SK-N-SH treated with all-trans-retinoic acid at 6 μM for 48 hours (cell line): ENCODE results near the gene WTAP.

Experiments used
- ARNTL ChIP-seq: fragments of 450-650 bp; formaldehyde crosslinking; IDR thresholded peaks from 2 replicates; pipeline ENCODE4 v1.5.0; 2020; ENCODE audit warnings: low read depth, mild to moderate bottlenecking, moderate library complexity, borderline replicate concordance
- CSDC2 ChIP-seq: fragments of 250-450 bp; sonication (Bioruptor Pico); IDR thresholded peaks from 2 replicates; pipeline ENCODE4 v1.5.0; 2020; ENCODE audit warnings: mild to moderate bottlenecking, moderate library complexity
- ESRRG ChIP-seq: fragments of 250-450 bp; sonication (Bioruptor Pico); IDR thresholded peaks from 2 replicates; pipeline ENCODE4 v1.6.1; 2021; ENCODE audit warnings: mild to moderate bottlenecking
- GLIS3 ChIP-seq: fragments of 250-450 bp; sonication (Bioruptor Pico); IDR thresholded peaks from 2 replicates; pipeline ENCODE4 v1.5.0; 2020; ENCODE audit warnings: mild to moderate bottlenecking, moderate library complexity
- PPARA ChIP-seq: fragments of 250-450 bp; sonication (Bioruptor Pico); IDR thresholded peaks from 2 replicates; pipeline ENCODE4 v1.5.0; 2020; ENCODE audit warnings: mild to moderate bottlenecking, borderline replicate concordance
- RARB ChIP-seq: fragments of 250-450 bp; sonication (Bioruptor Pico); IDR thresholded peaks from 2 replicates; pipeline ENCODE4 v1.8.0; 2021; ENCODE audit warnings: mild to moderate bottlenecking, moderate library complexity
- TCF4 ChIP-seq: fragments of 250-450 bp; sonication (Bioruptor Pico); IDR thresholded peaks from 2 replicates; pipeline ENCODE4 v1.8.0; 2021; ENCODE audit warnings: mild to moderate bottlenecking, moderate library complexity, borderline replicate concordance
- ZFP30 ChIP-seq: fragments of 450-650 bp; formaldehyde crosslinking; IDR thresholded peaks from 2 replicates; pipeline ENCODE4 v1.5.0; 2022; ENCODE audit warnings: mild to moderate bottlenecking, moderate library complexity
- ZNF70 ChIP-seq: fragments of 450-650 bp; formaldehyde crosslinking; IDR thresholded peaks from 2 replicates; pipeline ENCODE4 v1.5.0; 2020; ENCODE audit warnings: mild to moderate bottlenecking, moderate library complexity
- TF ChIP-seq, protein P1 (sequence below): fragments of 250-450 bp; sonication (Bioruptor Pico); IDR thresholded peaks from 2 replicates; pipeline ENCODE4 v1.8.0; 2021; ENCODE audit warnings: low read depth, mild to moderate bottlenecking, moderate library complexity, borderline replicate concordance
- TF ChIP-seq, protein P2 (sequence below): fragments of 250-450 bp; sonication (Bioruptor Pico); IDR thresholded peaks from 2 replicates; pipeline ENCODE4 v1.8.0; 2020; ENCODE audit warnings: mild to moderate bottlenecking, moderate library complexity, borderline replicate concordance

DNA sequence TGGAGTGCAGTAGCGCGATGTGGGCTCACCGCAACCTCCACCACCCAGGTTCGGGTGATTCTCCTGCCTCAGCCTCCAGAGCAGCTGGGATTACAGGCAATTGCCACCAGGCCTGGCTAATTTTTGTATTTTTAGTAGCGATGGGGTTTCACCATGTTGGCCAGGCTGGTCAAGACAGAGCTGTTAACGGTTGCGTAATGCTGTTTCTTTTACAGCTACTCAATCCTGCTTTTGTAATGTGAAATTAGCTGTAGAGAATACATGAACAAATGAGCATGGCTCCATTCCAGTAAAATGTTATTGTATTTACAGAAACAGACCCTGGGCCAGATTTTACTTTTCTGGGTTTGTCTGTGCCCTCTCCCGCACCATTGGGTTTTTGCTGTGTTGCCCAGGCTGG lies 74.6 kb downstream of the WTAP start:
- TF ChIP-seq TCF4 (CRISPR knock-in tag) (no peak), ZNF70 (CRISPR knock-in tag) (no peak), ESRRG (CRISPR knock-in tag) (no peak), ZFP30 (CRISPR knock-in tag) (no peak), ARNTL (CRISPR knock-in tag) (no peak), GLIS3 (CRISPR knock-in tag) (no peak), PPARA (CRISPR knock-in tag) (no peak), RARB (no peak), CSDC2 (no peak)
- TF ChIP-seq, protein P1, sequence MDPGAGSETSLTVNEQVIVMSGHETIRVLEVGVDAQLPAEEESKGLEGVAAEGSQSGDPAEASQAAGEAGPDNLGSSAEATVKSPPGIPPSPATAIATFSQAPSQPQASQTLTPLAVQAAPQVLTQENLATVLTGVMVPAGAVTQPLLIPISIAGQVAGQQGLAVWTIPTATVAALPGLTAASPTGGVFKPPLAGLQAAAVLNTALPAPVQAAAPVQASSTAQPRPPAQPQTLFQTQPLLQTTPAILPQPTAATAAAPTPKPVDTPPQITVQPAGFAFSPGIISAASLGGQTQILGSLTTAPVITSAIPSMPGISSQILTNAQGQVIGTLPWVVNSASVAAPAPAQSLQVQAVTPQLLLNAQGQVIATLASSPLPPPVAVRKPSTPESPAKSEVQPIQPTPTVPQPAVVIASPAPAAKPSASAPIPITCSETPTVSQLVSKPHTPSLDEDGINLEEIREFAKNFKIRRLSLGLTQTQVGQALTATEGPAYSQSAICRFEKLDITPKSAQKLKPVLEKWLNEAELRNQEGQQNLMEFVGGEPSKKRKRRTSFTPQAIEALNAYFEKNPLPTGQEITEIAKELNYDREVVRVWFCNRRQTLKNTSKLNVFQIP (CRISPR knock-in tag): no peak
- TF ChIP-seq, protein P2, sequence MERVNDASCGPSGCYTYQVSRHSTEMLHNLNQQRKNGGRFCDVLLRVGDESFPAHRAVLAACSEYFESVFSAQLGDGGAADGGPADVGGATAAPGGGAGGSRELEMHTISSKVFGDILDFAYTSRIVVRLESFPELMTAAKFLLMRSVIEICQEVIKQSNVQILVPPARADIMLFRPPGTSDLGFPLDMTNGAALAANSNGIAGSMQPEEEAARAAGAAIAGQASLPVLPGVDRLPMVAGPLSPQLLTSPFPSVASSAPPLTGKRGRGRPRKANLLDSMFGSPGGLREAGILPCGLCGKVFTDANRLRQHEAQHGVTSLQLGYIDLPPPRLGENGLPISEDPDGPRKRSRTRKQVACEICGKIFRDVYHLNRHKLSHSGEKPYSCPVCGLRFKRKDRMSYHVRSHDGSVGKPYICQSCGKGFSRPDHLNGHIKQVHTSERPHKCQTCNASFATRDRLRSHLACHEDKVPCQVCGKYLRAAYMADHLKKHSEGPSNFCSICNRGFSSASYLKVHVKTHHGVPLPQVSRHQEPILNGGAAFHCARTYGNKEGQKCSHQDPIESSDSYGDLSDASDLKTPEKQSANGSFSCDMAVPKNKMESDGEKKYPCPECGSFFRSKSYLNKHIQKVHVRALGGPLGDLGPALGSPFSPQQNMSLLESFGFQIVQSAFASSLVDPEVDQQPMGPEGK (CRISPR knock-in tag): no peak
